Right lobe of liver (tissue), 6 donors: Measurements from ENCODE around the gene ANAPC15. TPM values are rescaled to one million over a fixed set of nuclear protein-coding genes. Genes with fewer than 3 reads are reported as not detected.

ENCODE experiments used
- ATAC-seq, 4 donors: fragments of 200-7000 bp; cut with Tn5 transposase; one replicate each; pipeline ENCODE4 v1.9.1; 2020; ENCODE audit warnings: mild to moderate bottlenecking in 4 of 4, moderate library complexity in 4 of 4
- DNase-seq, 3 donors: peaks; one replicate each; pipeline ENCODE4 v3.0.0-alpha.2; 2020
- H3K27ac ChIP-seq, 3 donors: fragments of 200-600 bp; one replicate each; pipeline ENCODE4 v1.8.0; 2022
- H3K27me3 ChIP-seq, 2 donors: fragments of 200-600 bp; one replicate each; pipeline ENCODE4 v1.8.0; 2022
- H3K36me3 ChIP-seq, 4 donors: fragments of 200-600 bp; sonication (generic) in 1 of 4; one replicate each; pipeline versions ENCODE4 v1.5.1 to v1.8.0; 2017 to 2022; ENCODE audit warnings: control low read depth in 1 of 4
- H3K4me1 ChIP-seq, 4 donors: fragments of 200-600 bp; sonication (generic) in 1 of 4; one replicate each; pipeline versions ENCODE4 v1.5.1 to v1.8.0; 2017 to 2022; ENCODE audit warnings: control low read depth in 1 of 4
- H3K4me3 ChIP-seq, 3 donors: fragments of 200-600 bp; one replicate each; pipeline ENCODE4 v1.8.0; 2022
- H3K9me3 ChIP-seq, 4 donors: fragments of 200-600 bp; sonication (generic) in 1 of 4; one replicate each; pipeline versions ENCODE4 v1.5.1 to v1.8.0; 2017 to 2022; ENCODE audit warnings: control low read depth in 1 of 4
- POLR2A ChIP-seq: fragments of 450-650 bp; IDR thresholded peaks from one replicate; pipeline ENCODE4 v1.6.1; 2017; ENCODE audit warnings: antibody characterized with exemption, mild to moderate bottlenecking
- WGBS: methylation state at CpG from one replicate; pipeline ENCODE4 v1.1.6; 2018; ENCODE audit warnings: low coverage, low lambda C conversion rate; ENCODE audit not compliant: insufficient coverage; ENCODE audit errors: missing lambda C conversion rate; 5-methylcytosine and 5-hydroxymethylcytosine counted together
- intact Hi-C, 2 donors: fragments of 100-400 bp; cut with DNase I; formaldehyde crosslinking; loops; one replicate each; pipeline versions ENCODE4 v1.11.2 to v1.14.1; 2022
- total RNA-seq, 6 experiments: library from RNA; depleted of rRNA in 2 of 6; stranded (reverse); fragments of >200 nt in 2 of 6; fragmentation: NEBNext Ultra II Directional in 3 of 6; extraction: Animal tissue kit (Norgen Biotek cat#: 25700) in 3 of 6; gene quantifications; one replicate each; pipeline versions ENCODE4 v1.1.0 to v1.2.4, GENCODE V29; 2016 to 2023
- TF ChIP-seq, protein P1 (sequence below), 4 donors: fragments of 200-600 bp in 3 of 4; fragments of 450-650 bp in 1 of 4; IDR thresholded peaks; one replicate each; pipeline versions ENCODE4 v1.5.1 to v1.8.0; 2016 to 2022; ENCODE audit warnings: antibody characterized with exemption in 4 of 4, mild to moderate bottlenecking in 2 of 4
- donor health status: DM: no; HTN: yes; CAD: no.
- donor health status: DM: no; HTN: no; CAD: no.
- donor health status: DM: no; HTN: no; CAD: no.
- donor health status: DM: no; HTN: yes; CAD: no.
- donor health status: DM: no; HTN: yes; CAD: no.

The ANAPC15 gene
- total RNA-seq, 6 experiments from 2014 or later = 11.8 to 17.0 (median 14.2) TPM

DNA sequence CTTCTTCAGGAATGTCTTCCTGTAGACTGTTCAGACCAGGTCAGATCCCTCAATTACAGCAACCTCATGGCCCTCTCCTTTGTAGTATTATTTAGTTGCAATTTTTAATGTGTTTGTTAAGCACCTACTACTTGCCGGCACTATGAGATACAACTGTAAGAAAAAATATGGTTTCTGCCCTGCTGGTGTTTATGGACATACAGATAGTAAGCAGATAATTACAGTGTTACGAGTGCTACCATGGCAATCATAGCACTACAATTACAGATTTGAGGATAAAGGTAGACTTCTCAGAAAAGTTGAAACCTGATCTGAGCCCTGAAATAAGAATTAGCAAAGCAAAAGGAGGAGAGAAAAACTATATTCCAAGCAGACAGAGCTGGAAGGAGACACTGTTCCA lies 29.1 kb downstream of the ANAPC15 start:
- peaks cover 0 to 4% (median 0%) of the 10 kb centered on the region in 4 donors for H3K36me3 ChIP-seq
- WGBS = 85% methylated on average over 2 of the region's 2 CpGs
- DNase-seq (no peak), ATAC-seq (no peak)
- no peaks in the 10 kb centered on the region for H3K9me3 ChIP-seq
- intact Hi-C loops = no loop called here
- no peak overlapping the region for H3K4me3 ChIP-seq
- TF ChIP-seq, protein P1, sequence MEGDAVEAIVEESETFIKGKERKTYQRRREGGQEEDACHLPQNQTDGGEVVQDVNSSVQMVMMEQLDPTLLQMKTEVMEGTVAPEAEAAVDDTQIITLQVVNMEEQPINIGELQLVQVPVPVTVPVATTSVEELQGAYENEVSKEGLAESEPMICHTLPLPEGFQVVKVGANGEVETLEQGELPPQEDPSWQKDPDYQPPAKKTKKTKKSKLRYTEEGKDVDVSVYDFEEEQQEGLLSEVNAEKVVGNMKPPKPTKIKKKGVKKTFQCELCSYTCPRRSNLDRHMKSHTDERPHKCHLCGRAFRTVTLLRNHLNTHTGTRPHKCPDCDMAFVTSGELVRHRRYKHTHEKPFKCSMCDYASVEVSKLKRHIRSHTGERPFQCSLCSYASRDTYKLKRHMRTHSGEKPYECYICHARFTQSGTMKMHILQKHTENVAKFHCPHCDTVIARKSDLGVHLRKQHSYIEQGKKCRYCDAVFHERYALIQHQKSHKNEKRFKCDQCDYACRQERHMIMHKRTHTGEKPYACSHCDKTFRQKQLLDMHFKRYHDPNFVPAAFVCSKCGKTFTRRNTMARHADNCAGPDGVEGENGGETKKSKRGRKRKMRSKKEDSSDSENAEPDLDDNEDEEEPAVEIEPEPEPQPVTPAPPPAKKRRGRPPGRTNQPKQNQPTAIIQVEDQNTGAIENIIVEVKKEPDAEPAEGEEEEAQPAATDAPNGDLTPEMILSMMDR (IDR thresholded peaks at IDR 0.05) = no peak
- TF ChIP-seq POLR2A = no peak
- H3K27ac ChIP-seq = no peak overlapping the region
- no peaks in the 10 kb centered on the region for H3K27me3 ChIP-seq
- peaks cover 0 to 10% (median 0%) of the 10 kb centered on the region in 4 donors for H3K4me1 ChIP-seq

GRCh38 chr11:72081821-72082453 lies 30.6 kb downstream of the ANAPC15 start:
- Histone ChIP-seq H3K9me3 (no peaks in the 10 kb centered on the region), H3K27ac (peak overlapping the region in 1 of 3 donors; percentile 86), H3K4me1 (peaks cover 0 to 10% (median 0%) of the 10 kb centered on the region in 4 donors), H3K27me3 (no peaks in the 10 kb centered on the region), H3K4me3 (no peak overlapping the region), H3K36me3 (no peaks in the 10 kb centered on the region)
- WGBS = 85% methylated on average over 3 of the region's 3 CpGs
- intact Hi-C loops = no loop called here
- ATAC-seq = no peak
- TF ChIP-seq, protein P1 (IDR thresholded peaks at IDR 0.05) = no peak
- no peak for TF ChIP-seq POLR2A
- DNase-seq = peak in 1 of 3 donors; percentile 33

DNA sequence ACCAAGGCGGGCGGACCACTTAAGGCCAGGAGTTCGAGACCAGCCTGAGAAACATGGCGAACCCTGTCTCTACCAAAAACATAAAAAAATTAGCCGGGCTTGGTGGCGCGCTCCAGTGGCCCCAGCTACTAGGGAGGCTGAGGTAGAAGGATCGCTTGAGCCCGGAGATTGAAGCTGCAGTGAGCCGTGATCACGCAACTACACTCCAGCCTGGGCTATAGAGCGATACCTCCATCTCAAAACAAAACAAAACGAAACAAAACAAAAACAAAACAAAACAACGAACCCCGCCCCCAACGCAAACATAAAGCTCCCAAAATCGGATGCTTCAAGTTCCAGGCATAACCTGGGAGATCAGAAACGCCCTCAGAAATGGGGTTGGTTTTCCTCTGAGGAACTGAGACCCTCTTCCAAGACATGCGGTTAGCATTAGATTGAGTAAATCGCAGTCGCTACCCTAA lies 31.3 kb downstream of the ANAPC15 start:
- ATAC-seq (no peak), DNase-seq (peak in 1 of 3 donors; percentile 33)
- Histone ChIP-seq H3K36me3 (no peaks in the 10 kb centered on the region), H3K9me3 (no peaks in the 10 kb centered on the region), H3K4me1 (peaks cover 0 to 10% (median 0%) of the 10 kb centered on the region in 4 donors), H3K27me3 (no peaks in the 10 kb centered on the region), H3K27ac (peak overlapping the region; percentile 48 to 86 (median 81)), H3K4me3 (peak overlapping the region; percentile 72 to 74 (median 72))
- intact Hi-C loops = no loop called here
- WGBS = 70% methylated on average over 16 of the region's 21 CpGs
- no peak for TF ChIP-seq POLR2A
- TF ChIP-seq, protein P1 (IDR thresholded peaks at IDR 0.05) = no peak

- WGBS = 1% methylated on average over 30 of the region's 60 CpGs
- H3K9me3 ChIP-seq = no peaks in the 10 kb centered on the region
- ATAC-seq = peak; percentile 95 to 98 (median 96)
- no peaks in the 10 kb centered on the region for H3K27me3 ChIP-seq
- intact Hi-C loops = no loop called here
- peak within 1 kb of the TSS; percentile 72 to 74 (median 72) for H3K4me3 ChIP-seq
- H3K4me1 ChIP-seq = peaks cover 0 to 10% (median 0%) of the 10 kb centered on the region in 4 donors
- no peaks in the 10 kb centered on the region for H3K36me3 ChIP-seq
- peak; percentile 98 to 100 (median 99) for DNase-seq
- TF ChIP-seq POLR2A = peak; percentile 37
- TF ChIP-seq, protein P1 (IDR thresholded peaks at IDR 0.05) = no peak
- peak within 1 kb of the TSS; percentile 81 to 86 (median 82) for H3K27ac ChIP-seq
Measured at GRCh38 chr11:72080326-72081183, 31.9 kb downstream of the ANAPC15 start, which contains the start of the genes LRRC51 and NUMA1. LRRC51 (plus strand) TSS chr11:72080850; CDS start chr11:72089084, 8,234 bp downstream. NUMA1 (minus strand) TSS chr11:72080542; CDS start chr11:72035943, 44,599 bp downstream.
